ENCODE results near the gene GCSAM. TPM values are rescaled to one million over a fixed set of nuclear protein-coding genes. Genes with fewer than 3 reads are reported as not detected.

The GCSAM gene
- total RNA-seq, 1 experiment from 2014 or later, result not detected

DNA sequence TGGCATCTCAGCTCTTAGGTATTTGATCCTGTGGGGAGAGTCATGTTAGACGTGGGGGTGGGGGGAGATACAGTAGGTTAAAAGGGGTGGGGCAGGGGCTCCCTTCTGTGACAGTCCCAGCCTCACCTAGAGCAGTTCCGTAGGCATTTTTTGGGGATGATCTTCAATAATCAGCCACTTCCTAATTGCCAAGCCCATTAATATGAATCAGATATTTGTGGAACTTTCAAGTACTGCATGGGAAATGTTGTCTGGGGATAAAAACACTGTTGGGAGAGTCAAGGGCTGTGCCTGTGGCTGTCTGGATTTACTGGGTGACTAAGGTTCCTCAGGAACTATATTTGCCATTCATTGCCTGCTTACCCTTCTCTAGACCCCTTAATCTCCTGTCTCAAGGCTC lies 37.3 kb downstream of the GCSAM start:
- no TSS peak for BruUV-seq (replicated peaks)
- Histone ChIP-seq H4K20me1 (ENCODE audit: low read length) (peaks cover 14% of the 10 kb centered on the region), H2AFZ (ENCODE audit: low read length) (no peak overlapping the region), H3K9me3 (ENCODE audit: low read length) (no peaks in the 10 kb centered on the region), H3K4me3 (ENCODE audit: low read length) (no peak overlapping the region), H3K27me3 (ENCODE audit: low read length) (no peaks in the 10 kb centered on the region), H3K79me2 (ENCODE audit: low read length) (peaks cover 66% of the 10 kb centered on the region), H3K9me2 (replicated peaks; ENCODE audit: low read length) (no peaks in the 10 kb centered on the region), H3F3A (ENCODE audit: low read length, unreplicated experiment) (no peaks in the 10 kb centered on the region), H3K4me1 (ENCODE audit: insufficient read depth, low read length) (peaks cover 47% of the 10 kb centered on the region), H3K27ac (ENCODE audit: low read length) (peak overlapping the region; percentile 75), H3K36me3 (ENCODE audit: low read depth, low read length) (peaks cover 12% of the 10 kb centered on the region), H3K9ac (ENCODE audit: low read length) (peak overlapping the region; percentile 29; the same call in 1 of the 2 replicates), H3K4me2 (ENCODE audit: low read length) (no peak overlapping the region)
- TF ChIP-seq EZH2 (IDR thresholded peaks at IDR 0.05; ENCODE audit: low read length, unreplicated experiment) (no peak), CTCF (conservative IDR thresholded peaks at IDR 0.05; ENCODE audit: low read depth, low read length) (no peak), EZH2phosphoT487 (IDR thresholded peaks at IDR 0.05; ENCODE audit: borderline replicate concordance, low read length) (no peak)
- intact Hi-C loops (cut with micrococcal nuclease), result no loop called here
- CTCF ChIA-PET, result interaction anchor here (0.6 kb wide), 1 partner anchor 319 kb away, joined by 10 read pairs; no protein-coding TSS in a partner anchor
- POLR2A ChIA-PET (ENCODE audit: unreplicated experiment), result no interaction called here
- ATAC-seq (peak; percentile 13), DNase-seq (peak; percentile 35)

DNA sequence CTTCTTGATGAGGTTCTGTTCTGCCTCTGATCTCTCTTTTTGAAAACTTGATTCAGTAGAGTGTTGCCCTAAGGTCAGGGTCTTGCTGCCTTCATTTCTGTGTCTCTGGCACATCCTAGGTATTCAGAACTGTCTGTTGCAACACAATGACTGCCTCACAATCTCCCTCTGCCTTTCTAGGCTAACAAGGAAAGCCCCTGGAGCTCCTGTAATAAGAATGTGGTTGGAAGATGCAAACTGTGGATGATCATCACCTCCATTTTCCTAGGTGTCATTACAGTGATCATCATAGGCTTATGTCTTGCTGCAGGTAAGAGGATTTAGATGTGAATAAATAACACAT lies 39.9 kb downstream of the GCSAM start:
- intact Hi-C loops (cut with micrococcal nuclease), result no loop called here
- Histone ChIP-seq H3K27ac (ENCODE audit: low read length) (no peak overlapping the region), H4K20me1 (ENCODE audit: low read length) (peaks cover 35% of the 10 kb centered on the region), H3K27me3 (ENCODE audit: low read length) (no peaks in the 10 kb centered on the region), H3K4me2 (ENCODE audit: low read length) (no peak overlapping the region), H3K79me2 (ENCODE audit: low read length) (peaks cover 67% of the 10 kb centered on the region), H3F3A (ENCODE audit: low read length, unreplicated experiment) (no peaks in the 10 kb centered on the region), H3K9ac (ENCODE audit: low read length) (no peak overlapping the region), H3K9me2 (replicated peaks; ENCODE audit: low read length) (no peaks in the 10 kb centered on the region), H3K9me3 (ENCODE audit: low read length) (no peaks in the 10 kb centered on the region), H3K4me3 (ENCODE audit: low read length) (no peak overlapping the region), H2AFZ (ENCODE audit: low read length) (no peak overlapping the region), H3K4me1 (ENCODE audit: insufficient read depth, low read length) (peaks cover 56% of the 10 kb centered on the region), H3K36me3 (ENCODE audit: low read depth, low read length) (peaks cover 12% of the 10 kb centered on the region)
- ATAC-seq (no peak), DNase-seq (no peak)
- ChIA-PET POLR2A (ENCODE audit: unreplicated experiment) (no interaction called here), CTCF (no interaction called here)
- TF ChIP-seq EZH2 (IDR thresholded peaks at IDR 0.05; ENCODE audit: low read length, unreplicated experiment), result no peak
- TF ChIP-seq EZH2phosphoT487 (IDR thresholded peaks at IDR 0.05; ENCODE audit: borderline replicate concordance, low read length), result no peak
- TF ChIP-seq CTCF (conservative IDR thresholded peaks at IDR 0.05; ENCODE audit: low read depth, low read length), result no peak
- no TSS peak for BruUV-seq (replicated peaks)

GRCh38 chr3:112092496-112093179 lies 40.4 kb downstream of the GCSAM start:
- peaks cover 12% of the 10 kb centered on the region for H3K36me3 ChIP-seq (ENCODE audit: low read depth, low read length)
- H3K27me3 ChIP-seq (ENCODE audit: low read length), result no peaks in the 10 kb centered on the region
- TF ChIP-seq EZH2phosphoT487 (IDR thresholded peaks at IDR 0.05; ENCODE audit: borderline replicate concordance, low read length), result no peak
- no peaks in the 10 kb centered on the region for H3K9me2 ChIP-seq (replicated peaks; ENCODE audit: low read length)
- DNase-seq (no peak), ATAC-seq (no peak)
- ChIA-PET POLR2A (ENCODE audit: unreplicated experiment) (no interaction called here), CTCF (no interaction called here)
- H3K4me1 ChIP-seq (ENCODE audit: insufficient read depth, low read length), result peaks cover 56% of the 10 kb centered on the region
- no peak overlapping the region for H3K27ac ChIP-seq (ENCODE audit: low read length)
- H3K4me2 ChIP-seq (ENCODE audit: low read length), result no peak overlapping the region
- no peaks in the 10 kb centered on the region for H3K9me3 ChIP-seq (ENCODE audit: low read length)
- intact Hi-C loops (cut with micrococcal nuclease), result no loop called here
- BruUV-seq (replicated peaks), result no TSS peak
- H3K9ac ChIP-seq (ENCODE audit: low read length), result no peak overlapping the region
- H3K4me3 ChIP-seq (ENCODE audit: low read length), result no peak overlapping the region
- no peak overlapping the region for H2AFZ ChIP-seq (ENCODE audit: low read length)
- H3K79me2 ChIP-seq (ENCODE audit: low read length), result peaks cover 67% of the 10 kb centered on the region
- no peaks in the 10 kb centered on the region for H3F3A ChIP-seq (ENCODE audit: low read length, unreplicated experiment)
- H4K20me1 ChIP-seq (ENCODE audit: low read length), result peaks cover 35% of the 10 kb centered on the region

Measured in PC-3 (cell line).